K562 (cell line): ENCODE measurements around the gene SGMS1. TPM values are rescaled to one million over a fixed set of nuclear protein-coding genes. Genes with fewer than 3 reads are reported as not detected.
A peak's percentile ranks its signal among the peaks of the same experiment; 100 is the strongest.

Experiments
- ARID1B ChIP-seq: fragments of 450-650 bp; IDR thresholded peaks from 2 replicates; pipeline ENCODE4 v1.6.1; 2016; ENCODE audit warnings: antibody characterized with exemption, mild to moderate bottlenecking, inconsistent platforms
- CREB1 ChIP-seq, 2 experiments: sonication (generic) in 1 of 2; formaldehyde crosslinking in 1 of 2; IDR thresholded peaks; 2 replicates each; pipeline versions ENCODE4 v1.6.1 to v1.8.0; 2012 to 2022; ENCODE audit warnings: inconsistent platforms in 1 of 2, mild to moderate bottlenecking in 1 of 2, missing genetic modification reagents in 1 of 2, moderate library complexity in 1 of 2
- FOS ChIP-seq: IDR thresholded peaks from 3 replicates; pipeline ENCODE4 v1.6.1; 2011; ENCODE audit not compliant: insufficient read length; ENCODE audit errors: extremely low read depth
- FOXP1 ChIP-seq: sonication (generic); formaldehyde crosslinking; IDR thresholded peaks from 2 replicates; pipeline ENCODE4 v1.8.0; 2022; ENCODE audit warnings: mild to moderate bottlenecking, missing genetic modification reagents
- HEY1 ChIP-seq: fragments of 250-450 bp; sonication (Bioruptor Pico); IDR thresholded peaks from 2 replicates; pipeline ENCODE4 v1.5.0; 2020; ENCODE audit warnings: mild to moderate bottlenecking, moderate library complexity, borderline replicate concordance
- MED1 ChIP-seq: sonication (generic); formaldehyde crosslinking; IDR thresholded peaks from 2 replicates; pipeline ENCODE4 v1.8.1; 2023; ENCODE audit warnings: missing genetic modification reagents, borderline replicate concordance
- MEF2A ChIP-seq: IDR thresholded peaks from 2 replicates; pipeline ENCODE4 v1.6.1; 2011; ENCODE audit warnings: low read depth, mild to moderate bottlenecking, low read length, moderate library complexity; ENCODE audit not compliant: control insufficient read depth
- PHF20 ChIP-seq: fragments of 450-650 bp; IDR thresholded peaks from 2 replicates; pipeline ENCODE4 v1.6.1; 2018; ENCODE audit not compliant: partially characterized antibody
- PHTF2 ChIP-seq: fragments of 250-450 bp; sonication (Bioruptor Pico); IDR thresholded peaks from 2 replicates; pipeline ENCODE4 v1.5.0; 2021; ENCODE audit warnings: mild to moderate bottlenecking
- PPARD ChIP-seq: fragments of 250-450 bp; sonication (Bioruptor Pico); IDR thresholded peaks from 2 replicates; pipeline ENCODE4 v1.8.0; 2022; ENCODE audit warnings: inconsistent platforms, mild to moderate bottlenecking, moderate library complexity
- PTRF ChIP-seq: fragments of 450-650 bp; IDR thresholded peaks from 2 replicates; pipeline ENCODE4 v1.6.1; 2016; ENCODE audit warnings: mild to moderate bottlenecking, missing genetic modification characterization, missing compliant biosample characterization
- SMARCE1 ChIP-seq: fragments of 450-650 bp; IDR thresholded peaks from 2 replicates; pipeline ENCODE4 v1.7.1; 2016; ENCODE audit warnings: mild to moderate bottlenecking
- TCF7 ChIP-seq: sonication (generic); IDR thresholded peaks from 2 replicates; pipeline ENCODE4 v1.6.1; 2016; ENCODE audit warnings: antibody characterized with exemption, borderline replicate concordance
- ZNF184 ChIP-seq: sonication (generic); formaldehyde crosslinking; IDR thresholded peaks from 2 replicates; pipeline ENCODE4 v1.5.0; 2020; ENCODE audit warnings: missing genetic modification reagents
- ZNF431 ChIP-seq: sonication (generic); formaldehyde crosslinking; IDR thresholded peaks from 2 replicates; pipeline ENCODE4 v1.8.0; 2022; ENCODE audit warnings: mild to moderate bottlenecking, missing genetic modification reagents
- polyA plus RNA-seq, 8 experiments: library from polyadenylated mRNA; depleted of rRNA in 4 of 8; stranded (reverse) in 5 of 8; unstranded in 3 of 8; fragments of >200 nt; fragmentation: Nextera tagmentation in 2 of 8; fragmentation: Illumina TruSeq in 1 of 8; extraction: Ambion mirVana in 2 of 8; extraction: Trizol in 1 of 8; gene quantifications; 2 replicates each; pipeline versions ENCODE4 v1.2.1 to v1.2.3, GENCODE V29; 2011 to 2014; ENCODE audit warnings: inconsistent platforms in 1 of 8, missing spikeins in 1 of 8
- total RNA-seq, 7 experiments: library from RNA; depleted of rRNA in 6 of 7; stranded (reverse); fragments of >200 nt in 6 of 7; fragmentation: Illumina TruSeq in 2 of 7; extraction: Trizol in 2 of 7; gene quantifications; 2 replicates each; pipeline versions ENCODE4 v1.2.1 to v1.2.3, GENCODE V29; 2011 to 2021; ENCODE audit warnings: low replicate concordance in 1 of 7
- TF ChIP-seq, protein P1 (sequence below): fragments of 200-400 bp; formaldehyde crosslinking; IDR thresholded peaks from 2 replicates; pipeline ENCODE4 v1.6.1; 2017; ENCODE audit warnings: mild to moderate bottlenecking, low read depth, low read length, moderate library complexity
- TF ChIP-seq, protein P2 (sequence below), 2 experiments: fragments of 450-650 bp in 1 of 2; sonication (generic) in 1 of 2; formaldehyde crosslinking in 1 of 2; IDR thresholded peaks; 2 replicates each; pipeline versions ENCODE4 v1.7.1 to v1.9.0; 2016 to 2022; ENCODE audit warnings: inconsistent platforms in 1 of 2, mild to moderate bottlenecking in 1 of 2, missing genetic modification reagents in 1 of 2

The SGMS1 gene
- total and polyA plus RNA-seq, 9 of the 15 experiments (the other 6 are each of a cell fraction or from before 2014, with no cell fraction given): 22.6 to 232 (median 82.2) TPM

DNA sequence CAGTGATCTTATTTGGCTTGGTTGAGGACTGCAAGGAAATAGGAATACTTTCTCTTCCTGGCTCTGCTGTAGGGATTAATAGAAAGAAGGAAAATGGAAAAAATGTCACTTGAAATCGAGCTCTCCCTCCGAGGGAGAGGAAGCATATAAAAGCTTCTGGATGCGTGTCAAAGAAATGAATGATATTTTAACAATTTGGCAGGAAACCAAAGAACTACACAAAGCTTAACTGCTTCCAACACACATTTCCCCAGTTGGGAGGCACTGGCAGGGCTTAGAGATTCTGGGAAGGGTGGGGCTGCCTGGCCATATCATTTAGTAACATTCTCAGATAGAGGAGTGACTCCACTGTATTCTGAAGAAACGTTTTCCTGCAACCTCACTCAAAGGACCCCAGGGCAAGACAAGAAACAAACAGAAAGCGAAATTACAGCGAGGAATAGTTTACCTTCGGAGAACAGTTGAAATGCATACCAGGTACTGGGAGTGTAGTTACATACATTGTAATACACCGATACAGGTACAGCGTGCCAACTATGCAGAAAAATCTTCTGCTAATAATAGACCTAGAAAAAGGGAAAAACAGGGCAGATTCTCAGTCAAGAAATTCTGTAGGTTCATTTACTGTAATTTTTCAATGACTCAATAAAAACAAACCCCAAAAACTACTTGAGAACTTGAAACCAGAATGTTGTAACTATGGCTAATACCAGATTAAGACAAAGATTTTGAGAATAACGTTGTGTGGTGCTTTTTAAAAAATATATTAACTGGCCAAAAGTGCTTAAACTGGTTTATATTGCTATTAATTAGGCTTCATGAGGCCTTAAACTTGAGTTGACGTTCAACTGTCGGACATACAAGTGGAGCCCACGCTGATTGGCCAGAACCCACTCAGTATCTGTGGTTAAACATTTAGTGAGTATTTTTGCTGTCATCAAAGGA lies 296.7 kb downstream of the SGMS1 start (continued):
- TF ChIP-seq, protein P1, sequence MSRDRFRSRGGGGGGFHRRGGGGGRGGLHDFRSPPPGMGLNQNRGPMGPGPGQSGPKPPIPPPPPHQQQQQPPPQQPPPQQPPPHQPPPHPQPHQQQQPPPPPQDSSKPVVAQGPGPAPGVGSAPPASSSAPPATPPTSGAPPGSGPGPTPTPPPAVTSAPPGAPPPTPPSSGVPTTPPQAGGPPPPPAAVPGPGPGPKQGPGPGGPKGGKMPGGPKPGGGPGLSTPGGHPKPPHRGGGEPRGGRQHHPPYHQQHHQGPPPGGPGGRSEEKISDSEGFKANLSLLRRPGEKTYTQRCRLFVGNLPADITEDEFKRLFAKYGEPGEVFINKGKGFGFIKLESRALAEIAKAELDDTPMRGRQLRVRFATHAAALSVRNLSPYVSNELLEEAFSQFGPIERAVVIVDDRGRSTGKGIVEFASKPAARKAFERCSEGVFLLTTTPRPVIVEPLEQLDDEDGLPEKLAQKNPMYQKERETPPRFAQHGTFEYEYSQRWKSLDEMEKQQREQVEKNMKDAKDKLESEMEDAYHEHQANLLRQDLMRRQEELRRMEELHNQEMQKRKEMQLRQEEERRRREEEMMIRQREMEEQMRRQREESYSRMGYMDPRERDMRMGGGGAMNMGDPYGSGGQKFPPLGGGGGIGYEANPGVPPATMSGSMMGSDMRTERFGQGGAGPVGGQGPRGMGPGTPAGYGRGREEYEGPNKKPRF: no peak
- peak; percentile 76 for TF ChIP-seq MEF2A
- TF ChIP-seq PTRF (tag): no peak
- TF ChIP-seq PHTF2 (CRISPR knock-in tag): no peak
- no peak for TF ChIP-seq FOXP1 (CRISPR knock-in tag)
- TF ChIP-seq ZNF431: no peak
- TF ChIP-seq ZNF184 (CRISPR knock-in tag): no peak
- TF ChIP-seq PHF20: no peak
- no peak for TF ChIP-seq FOS
- TF ChIP-seq TCF7: no peak
- TF ChIP-seq PPARD: no peak
- peak; percentile 81; the same call in 1 of the 2 replicates for TF ChIP-seq CREB1 (IDR thresholded peaks at IDR 0.05)
- no peak for TF ChIP-seq CREB1 (CRISPR knock-in tag; IDR thresholded peaks at IDR 0.05)
- no peak for TF ChIP-seq ARID1B
- TF ChIP-seq, protein P2, sequence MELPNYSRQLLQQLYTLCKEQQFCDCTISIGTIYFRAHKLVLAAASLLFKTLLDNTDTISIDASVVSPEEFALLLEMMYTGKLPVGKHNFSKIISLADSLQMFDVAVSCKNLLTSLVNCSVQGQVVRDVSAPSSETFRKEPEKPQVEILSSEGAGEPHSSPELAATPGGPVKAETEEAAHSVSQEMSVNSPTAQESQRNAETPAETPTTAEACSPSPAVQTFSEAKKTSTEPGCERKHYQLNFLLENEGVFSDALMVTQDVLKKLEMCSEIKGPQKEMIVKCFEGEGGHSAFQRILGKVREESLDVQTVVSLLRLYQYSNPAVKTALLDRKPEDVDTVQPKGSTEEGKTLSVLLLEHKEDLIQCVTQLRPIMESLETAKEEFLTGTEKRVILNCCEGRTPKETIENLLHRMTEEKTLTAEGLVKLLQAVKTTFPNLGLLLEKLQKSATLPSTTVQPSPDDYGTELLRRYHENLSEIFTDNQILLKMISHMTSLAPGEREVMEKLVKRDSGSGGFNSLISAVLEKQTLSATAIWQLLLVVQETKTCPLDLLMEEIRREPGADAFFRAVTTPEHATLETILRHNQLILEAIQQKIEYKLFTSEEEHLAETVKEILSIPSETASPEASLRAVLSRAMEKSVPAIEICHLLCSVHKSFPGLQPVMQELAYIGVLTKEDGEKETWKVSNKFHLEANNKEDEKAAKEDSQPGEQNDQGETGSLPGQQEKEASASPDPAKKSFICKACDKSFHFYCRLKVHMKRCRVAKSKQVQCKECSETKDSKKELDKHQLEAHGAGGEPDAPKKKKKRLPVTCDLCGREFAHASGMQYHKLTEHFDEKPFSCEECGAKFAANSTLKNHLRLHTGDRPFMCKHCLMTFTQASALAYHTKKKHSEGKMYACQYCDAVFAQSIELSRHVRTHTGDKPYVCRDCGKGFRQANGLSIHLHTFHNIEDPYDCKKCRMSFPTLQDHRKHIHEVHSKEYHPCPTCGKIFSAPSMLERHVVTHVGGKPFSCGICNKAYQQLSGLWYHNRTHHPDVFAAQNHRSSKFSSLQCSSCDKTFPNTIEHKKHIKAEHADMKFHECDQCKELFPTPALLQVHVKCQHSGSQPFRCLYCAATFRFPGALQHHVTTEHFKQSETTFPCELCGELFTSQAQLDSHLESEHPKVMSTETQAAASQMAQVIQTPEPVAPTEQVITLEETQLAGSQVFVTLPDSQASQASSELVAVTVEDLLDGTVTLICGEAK (IDR thresholded peaks at IDR 0.05): no peak
- TF ChIP-seq, protein P2 (CRISPR knock-in tag; IDR thresholded peaks at IDR 0.05): no peak
- TF ChIP-seq SMARCE1: no peak
- TF ChIP-seq MED1 (CRISPR knock-in tag): no peak
- TF ChIP-seq HEY1 (CRISPR knock-in tag): no peak
